Measurements from ENCODE around the gene TACC3.

- TF ChIP-seq CTCF (conservative IDR thresholded peaks at IDR 0.05 in 1 of 2, IDR thresholded peaks at IDR 0.05 in 1 of 2; ENCODE audit: low read depth in 1 of 2, low read length in 2 of 2), result no peak
- TF ChIP-seq EZH2 (IDR thresholded peaks at IDR 0.05; ENCODE audit: low read length, missing control alignments), result no peak
These were observed 28.0 kb downstream of the TACC3 start for GRCh38 chr4:1749370-1749769.

Measured in fibroblast of lung (primary cell).